GM18870 (cell line): ENCODE measurements around the gene SIGLEC10.
"Not testable (repeated sequence)": the region's sequence is repeated elsewhere in the genome, so short reads cannot be mapped to it uniquely, and the experiment has no call there.

Experiments
- ATAC-seq: cut with Tn5 transposase; IDR thresholded peaks from one replicate; pipeline ENCODE4 v1.9.1; 2021; ENCODE audit warnings: moderate library complexity; ENCODE audit not compliant: unreplicated experiment

The SIGLEC10 gene

GRCh38 chr19:51397453-51397852 lies 20.0 kb downstream of the SIGLEC10 start:
- not testable (repeated sequence) for ATAC-seq

GRCh38 chr19:51396175-51396574 lies 21.3 kb downstream of the SIGLEC10 start:
- ATAC-seq: no peak

- ATAC-seq: peak; percentile 88
Observed at GRCh38 chr19:51394050-51394836, 23.2 kb downstream of the SIGLEC10 start.

GRCh38 chr19:51392701-51393100 lies 24.7 kb downstream of the SIGLEC10 start:
- ATAC-seq: no peak

- no peak for ATAC-seq
Observed at GRCh38 chr19:51391073-51391611, 26.3 kb downstream of the SIGLEC10 start.

- ATAC-seq: no peak
Observed at GRCh38 chr19:51389143-51389542, 28.3 kb downstream of the SIGLEC10 start.

- ATAC-seq: no peak
Observed at GRCh38 chr19:51387924-51388389, 29.5 kb downstream of the SIGLEC10 start, which contains the start of gene LIM2. Gene LIM2 (minus strand): TSS chr19:51387974. CDS start chr19:51387443, 531 bp downstream.

GRCh38 chr19:51386882-51387520 lies 30.4 kb downstream of the SIGLEC10 start:
- ATAC-seq: no peak

- ATAC-seq: no peak
Observed at GRCh38 chr19:51382004-51382403, 35.4 kb downstream of the SIGLEC10 start.

GRCh38 chr19:51380379-51380778 lies 37.1 kb downstream of the SIGLEC10 start:
- no peak for ATAC-seq

GRCh38 chr19:51377422-51377821 lies 40.0 kb downstream of the SIGLEC10 start:
- ATAC-seq: no peak

- no peak for ATAC-seq
Observed at GRCh38 chr19:51375504-51376221, 41.8 kb downstream of the SIGLEC10 start.

- ATAC-seq: no peak
Observed at GRCh38 chr19:51372649-51373504, 44.6 kb downstream of the SIGLEC10 start, which contains the start of gene NKG7. Gene NKG7 (minus strand): TSS chr19:51372654. CDS start chr19:51372535, 119 bp downstream.

- no peak for ATAC-seq
Observed at GRCh38 chr19:51372021-51372648, 45.3 kb downstream of the SIGLEC10 start.

- ATAC-seq: no peak
Observed at GRCh38 chr19:51371186-51371690, 46.2 kb downstream of the SIGLEC10 start.

GRCh38 chr19:51370230-51370629 lies 47.2 kb downstream of the SIGLEC10 start:
- ATAC-seq: no peak

GRCh38 chr19:51368366-51369282 lies 48.8 kb downstream of the SIGLEC10 start, which contains the start of gene CLDND2:
Gene CLDND2 (minus strand): TSS chr19:51369003. CDS start chr19:51368577, 426 bp downstream.
- no peak for ATAC-seq
